ENCODE measurements around the gene LRRC28.

- TF ChIP-seq POLR2A (IDR thresholded peaks at IDR 0.05; ENCODE audit: low read depth, low read length) (no peak), POLR2AphosphoS5 (IDR thresholded peaks at IDR 0.05; ENCODE audit: low read depth, low read length) (no peak), TAF1 (IDR thresholded peaks at IDR 0.05; ENCODE audit: low read depth, low read length) (no peak), POU2F2 (IDR thresholded peaks at IDR 0.05; ENCODE audit: low read depth, low read length) (no peak), PAX5 (IDR thresholded peaks at IDR 0.05; ENCODE audit: insufficient read depth, low read length, severe bottlenecking) (no peak), SPI1 (IDR thresholded peaks at IDR 0.05; ENCODE audit: low read depth, low read length) (no peak)
These were observed 2.3 kb downstream of the LRRC28 start for GRCh38 chr15:99253381-99254090.
